ENCODE results near the gene ZNRF3.

DNA sequence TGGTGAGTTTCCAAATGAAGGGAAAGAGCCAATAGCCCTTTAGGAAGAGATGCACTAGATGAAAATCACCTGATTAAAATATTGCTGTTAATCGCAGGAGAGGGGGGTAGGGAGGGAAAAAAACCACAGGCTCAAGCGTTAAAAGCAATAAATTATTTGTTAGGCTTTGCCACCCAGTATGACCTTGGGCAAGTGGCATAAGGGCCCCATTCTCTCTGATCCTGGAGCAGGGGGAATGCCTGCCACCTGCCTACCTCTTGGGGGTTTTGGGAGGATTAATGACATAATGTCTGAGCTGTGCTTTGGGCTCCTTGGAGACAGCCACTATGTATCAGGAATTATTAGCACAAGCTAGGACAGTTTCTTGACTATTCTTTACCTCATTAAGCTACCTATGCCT is 80.0 kb downstream of the ZNRF3 start:
- TF ChIP-seq, protein P1, sequence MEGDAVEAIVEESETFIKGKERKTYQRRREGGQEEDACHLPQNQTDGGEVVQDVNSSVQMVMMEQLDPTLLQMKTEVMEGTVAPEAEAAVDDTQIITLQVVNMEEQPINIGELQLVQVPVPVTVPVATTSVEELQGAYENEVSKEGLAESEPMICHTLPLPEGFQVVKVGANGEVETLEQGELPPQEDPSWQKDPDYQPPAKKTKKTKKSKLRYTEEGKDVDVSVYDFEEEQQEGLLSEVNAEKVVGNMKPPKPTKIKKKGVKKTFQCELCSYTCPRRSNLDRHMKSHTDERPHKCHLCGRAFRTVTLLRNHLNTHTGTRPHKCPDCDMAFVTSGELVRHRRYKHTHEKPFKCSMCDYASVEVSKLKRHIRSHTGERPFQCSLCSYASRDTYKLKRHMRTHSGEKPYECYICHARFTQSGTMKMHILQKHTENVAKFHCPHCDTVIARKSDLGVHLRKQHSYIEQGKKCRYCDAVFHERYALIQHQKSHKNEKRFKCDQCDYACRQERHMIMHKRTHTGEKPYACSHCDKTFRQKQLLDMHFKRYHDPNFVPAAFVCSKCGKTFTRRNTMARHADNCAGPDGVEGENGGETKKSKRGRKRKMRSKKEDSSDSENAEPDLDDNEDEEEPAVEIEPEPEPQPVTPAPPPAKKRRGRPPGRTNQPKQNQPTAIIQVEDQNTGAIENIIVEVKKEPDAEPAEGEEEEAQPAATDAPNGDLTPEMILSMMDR (IDR thresholded peaks at IDR 0.05), result no peak
- TF ChIP-seq POLR2A (IDR thresholded peaks at IDR 0.05; ENCODE audit: low read depth), result no peak
- TF ChIP-seq EP300 (IDR thresholded peaks at IDR 0.05), result no peak
